ENCODE measurements around the gene POLG. TPM values are rescaled to one million over a fixed set of nuclear protein-coding genes. Genes with fewer than 3 reads are reported as not detected.

POLG gene
- total and polyA plus RNA-seq, 7 experiments from 2014 or later = 24.0 to 136 (median 128) TPM

GRCh38 chr15:89328398-89329254, 6.0 kb downstream of the POLG start:
- H3K36me3 ChIP-seq (ENCODE audit: control insufficient read depth in 2 of 3, insufficient read depth in 3 of 3, low read length in 3 of 3) = peaks cover 60 to 90% (median 69%) of the 10 kb centered on the region in 3 experiments
- H3K27ac Mint-ChIP-seq = peak overlapping the region in 6 of 9 donors; percentile 28 to 86 (median 48)
- peaks cover 47 to 50% of the 10 kb centered on the region in 2 donors for H3K4me1 ChIP-seq (ENCODE audit: control insufficient read depth in 2 of 2, insufficient read depth in 2 of 2, low read length in 2 of 2)
- ATAC-seq (no peak), DNase-seq (no peak)
- H3K27me3 Mint-ChIP-seq = no peaks in the 10 kb centered on the region
- intact Hi-C loops (cut with micrococcal nuclease) = no loop called here
- no peaks in the 10 kb centered on the region for H3K27me3 ChIP-seq (ENCODE audit: control insufficient read depth in 2 of 2, insufficient read depth in 2 of 2, low read length in 2 of 2)
- peak overlapping the region in 3 of 10 donors; percentile 75 to 88 (median 80) for H3K4me3 Mint-ChIP-seq
- H3K4me1 Mint-ChIP-seq = peaks cover 36 to 62% (median 56%) of the 10 kb centered on the region in 7 donors
- H3K4me3 ChIP-seq (ENCODE audit: low read length) = no peak overlapping the region
- H3K27ac ChIP-seq (ENCODE audit: low read depth, low read length) = no peak overlapping the region
- H3K9me3 Mint-ChIP-seq = no peaks in the 10 kb centered on the region
- no peaks in the 10 kb centered on the region for H3K9me3 ChIP-seq (ENCODE audit: control insufficient read depth in 2 of 3, low read length in 3 of 3)
- H3K36me3 Mint-ChIP-seq = peaks cover 0 to 73% (median 46%) of the 10 kb centered on the region in 5 donors
- POLR2A ChIA-PET = interaction anchor here (0.6 to 1.2 kb wide), 3 partner anchors 42 to 424 kb away, joined by 3 read pairs; no protein-coding TSS in a partner anchor
- CTCF ChIA-PET = interaction anchor here (0.7 kb wide), 1 partner anchor 12 kb away, joined by 3 read pairs; no protein-coding TSS in a partner anchor

GRCh38 chr15:89327113-89327512, 7.5 kb downstream of the POLG start:
- Mint-ChIP-seq H3K9me3 (no peaks in the 10 kb centered on the region), H3K4me3 (no peak overlapping the region), H3K36me3 (peaks cover 0 to 76% (median 54%) of the 10 kb centered on the region in 5 donors), H3K27me3 (no peaks in the 10 kb centered on the region), H3K27ac (peak overlapping the region in 1 of 9 donors; percentile 37), H3K4me1 (peaks cover 28 to 52% (median 46%) of the 10 kb centered on the region in 7 donors)
- ChIA-PET POLR2A (no interaction called here), CTCF (no interaction called here)
- Histone ChIP-seq H3K9me3 (ENCODE audit: control insufficient read depth in 2 of 3, low read length in 3 of 3) (no peaks in the 10 kb centered on the region), H3K4me3 (ENCODE audit: low read length) (no peak overlapping the region), H3K27ac (ENCODE audit: low read depth, low read length) (no peak overlapping the region), H3K4me1 (ENCODE audit: control insufficient read depth in 2 of 2, insufficient read depth in 2 of 2, low read length in 2 of 2) (peaks cover 34 to 35% of the 10 kb centered on the region in 2 donors), H3K27me3 (ENCODE audit: control insufficient read depth in 2 of 2, insufficient read depth in 2 of 2, low read length in 2 of 2) (no peaks in the 10 kb centered on the region), H3K36me3 (ENCODE audit: control insufficient read depth in 2 of 3, insufficient read depth in 3 of 3, low read length in 3 of 3) (peaks cover 72 to 97% (median 80%) of the 10 kb centered on the region in 3 experiments)
- intact Hi-C loops (cut with micrococcal nuclease) = no loop called here
- no peak for ATAC-seq
- DNase-seq = no peak

GRCh38 chr15:89326316-89326715, 8.3 kb downstream of the POLG start:
- H3K4me3 ChIP-seq (ENCODE audit: low read length) = no peak overlapping the region
- CTCF ChIA-PET = no interaction called here

GRCh38 chr15:89325039-89325803, 9.4 kb downstream of the POLG start:
- Mint-ChIP-seq H3K27ac (peak overlapping the region in 2 of 9 donors; percentile 68 to 73), H3K4me3 (no peak overlapping the region), H3K9me3 (no peaks in the 10 kb centered on the region), H3K4me1 (peaks cover 17 to 37% (median 28%) of the 10 kb centered on the region in 7 donors), H3K36me3 (peaks cover 4 to 69% (median 45%) of the 10 kb centered on the region in 5 donors), H3K27me3 (no peaks in the 10 kb centered on the region)
- Histone ChIP-seq H3K4me1 (ENCODE audit: control insufficient read depth in 2 of 2, insufficient read depth in 2 of 2, low read length in 2 of 2) (peaks cover 15 to 16% of the 10 kb centered on the region in 2 donors), H3K4me3 (ENCODE audit: low read length) (no peak overlapping the region), H3K9me3 (ENCODE audit: control insufficient read depth in 2 of 3, low read length in 3 of 3) (no peaks in the 10 kb centered on the region), H3K36me3 (ENCODE audit: control insufficient read depth in 2 of 3, insufficient read depth in 3 of 3, low read length in 3 of 3) (peaks cover 75 to 97% (median 85%) of the 10 kb centered on the region in 3 experiments), H3K27ac (ENCODE audit: low read depth, low read length) (no peak overlapping the region), H3K27me3 (ENCODE audit: control insufficient read depth in 2 of 2, insufficient read depth in 2 of 2, low read length in 2 of 2) (no peaks in the 10 kb centered on the region)
- ATAC-seq = no peak
- intact Hi-C loops (cut with micrococcal nuclease) = no loop called here
- ChIA-PET POLR2A (interaction anchor here (1.6 kb wide), 1 partner anchor 10 kb away, joined by 4 read pairs; the partner anchor contains the start of gene POLG), CTCF (no interaction called here)
- no peak for DNase-seq

More at GRCh38 chr15:89326316-89326715, 8.3 kb downstream of the POLG start:
- POLR2A ChIA-PET = interaction anchor here (1.6 kb wide), 1 partner anchor 8 kb away, joined by 4 read pairs; the partner anchor contains the start of gene POLG
- no peaks in the 10 kb centered on the region for H3K27me3 ChIP-seq (ENCODE audit: control insufficient read depth in 2 of 2, insufficient read depth in 2 of 2, low read length in 2 of 2)
- H3K36me3 ChIP-seq (ENCODE audit: control insufficient read depth in 2 of 3, insufficient read depth in 3 of 3, low read length in 3 of 3) = peaks cover 72 to 97% (median 78%) of the 10 kb centered on the region in 3 experiments
- H3K9me3 ChIP-seq (ENCODE audit: control insufficient read depth in 2 of 3, low read length in 3 of 3) = no peaks in the 10 kb centered on the region
- H3K36me3 Mint-ChIP-seq = peaks cover 0 to 74% (median 50%) of the 10 kb centered on the region in 5 donors
- H3K4me1 Mint-ChIP-seq = peaks cover 22 to 44% (median 38%) of the 10 kb centered on the region in 7 donors
- no peak overlapping the region for H3K4me3 Mint-ChIP-seq
- no peak for ATAC-seq
- H3K27me3 Mint-ChIP-seq = no peaks in the 10 kb centered on the region
- H3K4me1 ChIP-seq (ENCODE audit: control insufficient read depth in 2 of 2, insufficient read depth in 2 of 2, low read length in 2 of 2) = peaks cover 26 to 27% of the 10 kb centered on the region in 2 donors
- H3K27ac Mint-ChIP-seq = peak overlapping the region in 2 of 9 donors; percentile 28 to 55
- no peaks in the 10 kb centered on the region for H3K9me3 Mint-ChIP-seq
- H3K27ac ChIP-seq (ENCODE audit: low read depth, low read length) = no peak overlapping the region
- intact Hi-C loops (cut with micrococcal nuclease) = no loop called here
- DNase-seq = no peak

- Mint-ChIP-seq H3K4me1 (peaks cover 6 to 24% (median 18%) of the 10 kb centered on the region in 7 donors), H3K4me3 (no peak overlapping the region), H3K36me3 (peaks cover 9 to 67% (median 42%) of the 10 kb centered on the region in 5 donors), H3K27ac (peak overlapping the region in 1 of 9 donors; percentile 38), H3K27me3 (no peaks in the 10 kb centered on the region), H3K9me3 (no peaks in the 10 kb centered on the region)
- H3K4me1 ChIP-seq (ENCODE audit: control insufficient read depth in 2 of 2, insufficient read depth in 2 of 2, low read length in 2 of 2) = peaks cover 1 to 2% of the 10 kb centered on the region in 2 donors
- intact Hi-C loops (cut with micrococcal nuclease) = no loop called here
- peak overlapping the region; percentile 12 for H3K27ac ChIP-seq (ENCODE audit: low read depth, low read length)
- ATAC-seq (no peak), DNase-seq (no peak)
- ChIA-PET CTCF (no interaction called here), POLR2A (no interaction called here)
- H3K4me3 ChIP-seq (ENCODE audit: low read length) = no peak overlapping the region
- H3K27me3 ChIP-seq (ENCODE audit: control insufficient read depth in 2 of 2, insufficient read depth in 2 of 2, low read length in 2 of 2) = no peaks in the 10 kb centered on the region
- H3K9me3 ChIP-seq (ENCODE audit: control insufficient read depth in 2 of 3, low read length in 3 of 3) = no peaks in the 10 kb centered on the region
- peaks cover 81 to 99% (median 85%) of the 10 kb centered on the region in 3 experiments for H3K36me3 ChIP-seq (ENCODE audit: control insufficient read depth in 2 of 3, insufficient read depth in 3 of 3, low read length in 3 of 3)
Measured at GRCh38 chr15:89323825-89324224, 10.8 kb downstream of the POLG start.

- no peak for DNase-seq
- H3K27me3 ChIP-seq (ENCODE audit: control insufficient read depth in 2 of 2, insufficient read depth in 2 of 2, low read length in 2 of 2) = no peaks in the 10 kb centered on the region
- Mint-ChIP-seq H3K9me3 (no peaks in the 10 kb centered on the region), H3K36me3 (peaks cover 9 to 61% (median 39%) of the 10 kb centered on the region in 5 donors), H3K4me1 (peaks cover 6 to 19% (median 13%) of the 10 kb centered on the region in 7 donors), H3K27me3 (no peaks in the 10 kb centered on the region), H3K4me3 (no peak overlapping the region), H3K27ac (peak overlapping the region in 3 of 9 donors; percentile 41 to 57 (median 44))
- no peak overlapping the region for H3K27ac ChIP-seq (ENCODE audit: low read depth, low read length)
- H3K9me3 ChIP-seq (ENCODE audit: control insufficient read depth in 2 of 3, low read length in 3 of 3) = no peaks in the 10 kb centered on the region
- intact Hi-C loops (cut with micrococcal nuclease) = no loop called here
- no peak overlapping the region for H3K4me3 ChIP-seq (ENCODE audit: low read length)
- peaks cover 75 to 98% (median 84%) of the 10 kb centered on the region in 3 experiments for H3K36me3 ChIP-seq (ENCODE audit: control insufficient read depth in 2 of 3, insufficient read depth in 3 of 3, low read length in 3 of 3)
- ChIA-PET CTCF (no interaction called here), POLR2A (no interaction called here)
- no peak for ATAC-seq
- no peaks in the 10 kb centered on the region for H3K4me1 ChIP-seq (ENCODE audit: control insufficient read depth in 2 of 2, insufficient read depth in 2 of 2, low read length in 2 of 2)
Measured at GRCh38 chr15:89322822-89323221, 11.8 kb downstream of the POLG start.
